GM15510 (cell line): Measurements from ENCODE around the gene GEMIN5.

Experiments
- POLR2A ChIP-seq: IDR thresholded peaks from 3 replicates; pipeline ENCODE4 v1.6.1; 2011; ENCODE audit warnings: borderline replicate concordance; ENCODE audit not compliant: insufficient read length; ENCODE audit errors: extremely low read depth

Gene GEMIN5

GRCh38 chr5:154896562-154897165 lies 41.3 kb downstream of the GEMIN5 start:
- TF ChIP-seq POLR2A = no peak

- TF ChIP-seq POLR2A = no peak
These were observed 42.1 kb downstream of the GEMIN5 start for GRCh38 chr5:154895606-154896561.

GRCh38 chr5:154893381-154893780 lies 44.6 kb downstream of the GEMIN5 start:
- TF ChIP-seq POLR2A = no peak

GRCh38 chr5:154892369-154892771 lies 45.6 kb downstream of the GEMIN5 start:
- TF ChIP-seq POLR2A = no peak

- TF ChIP-seq POLR2A = no peak
These were observed 52.6 kb downstream of the GEMIN5 start for GRCh38 chr5:154885439-154885838.

GRCh38 chr5:154884424-154884823 lies 53.6 kb downstream of the GEMIN5 start:
- no peak for TF ChIP-seq POLR2A

GRCh38 chr5:154881986-154882385 lies 56.0 kb downstream of the GEMIN5 start:
- no peak for TF ChIP-seq POLR2A

GRCh38 chr5:154878642-154879335 lies 59.2 kb downstream of the GEMIN5 start:
- no peak for TF ChIP-seq POLR2A

- TF ChIP-seq POLR2A = no peak
These were observed 64.2 kb downstream of the GEMIN5 start for GRCh38 chr5:154873791-154874331.

GRCh38 chr5:154871734-154872133 lies 66.3 kb downstream of the GEMIN5 start:
- TF ChIP-seq POLR2A = no peak

- no peak for TF ChIP-seq POLR2A
These were observed 69.3 kb downstream of the GEMIN5 start for GRCh38 chr5:154868702-154869101.

GRCh38 chr5:154866841-154867240 lies 71.2 kb downstream of the GEMIN5 start:
- TF ChIP-seq POLR2A = no peak

- no peak for TF ChIP-seq POLR2A
These were observed 72.4 kb downstream of the GEMIN5 start for GRCh38 chr5:154865466-154866184.
